GM19395 (cell line): ENCODE results near the gene ENTR1.

Experiments
- ATAC-seq: cut with Tn5 transposase; IDR thresholded peaks from one replicate; pipeline ENCODE4 v1.9.1; 2021; ENCODE audit warnings: mild to moderate bottlenecking, moderate library complexity; ENCODE audit not compliant: unreplicated experiment

Gene ENTR1

DNA sequence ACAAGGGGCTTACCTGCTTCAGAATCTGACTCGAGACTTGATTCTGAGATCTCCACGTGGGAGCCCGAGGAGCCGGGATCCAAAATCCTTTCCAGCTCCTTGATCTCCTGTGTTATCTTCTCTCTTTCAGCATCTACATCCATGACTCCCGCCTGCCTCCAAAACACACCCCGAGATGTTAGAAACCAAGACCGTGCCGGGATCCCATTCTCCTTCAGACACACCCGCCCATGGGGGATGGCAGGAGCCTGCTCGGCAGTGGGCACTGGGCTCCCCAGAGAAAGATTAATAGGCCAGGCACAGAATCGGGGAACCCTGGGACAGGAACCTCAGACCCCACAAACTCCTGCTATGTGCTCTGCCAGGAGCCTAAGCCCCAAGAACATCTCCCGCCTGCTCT lies 12.1 kb downstream of the ENTR1 start:
- ATAC-seq, result no peak

DNA sequence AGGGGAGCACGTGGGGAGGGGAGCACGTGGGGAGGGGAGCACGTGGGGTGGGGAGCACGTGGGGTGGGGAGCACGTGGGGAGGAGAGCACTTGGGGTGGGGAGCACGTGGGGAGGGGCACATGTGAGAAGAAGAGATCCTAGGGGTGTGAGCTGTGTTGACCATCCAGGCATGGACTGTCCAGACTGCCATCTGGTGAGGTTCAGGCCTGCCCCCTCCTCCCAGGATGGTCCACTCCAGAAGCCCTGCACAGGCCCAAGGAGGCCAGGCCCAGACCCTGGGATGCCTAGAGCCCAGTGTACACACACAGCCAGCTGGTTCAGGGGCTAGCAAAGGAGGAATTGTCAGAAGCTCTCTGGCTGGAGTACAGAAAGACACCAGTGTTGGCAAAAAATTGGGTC lies 12.8 kb downstream of the ENTR1 start:
- no peak for ATAC-seq

DNA sequence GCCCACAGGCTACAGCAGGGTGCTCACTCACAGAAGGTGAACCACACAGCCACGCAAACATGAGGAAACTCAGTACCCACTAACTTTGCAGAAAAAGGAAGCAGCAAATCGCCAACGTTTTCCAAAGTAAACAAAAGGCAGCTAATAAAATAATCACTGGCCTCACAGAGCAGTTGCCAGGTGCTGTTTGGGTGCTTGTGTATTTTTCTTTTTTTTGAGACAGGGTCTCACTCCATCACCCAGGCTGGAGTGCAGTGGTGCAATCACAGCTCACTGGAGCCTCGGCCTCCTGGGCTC lies 14.2 kb downstream of the ENTR1 start:
- ATAC-seq, result no peak

DNA sequence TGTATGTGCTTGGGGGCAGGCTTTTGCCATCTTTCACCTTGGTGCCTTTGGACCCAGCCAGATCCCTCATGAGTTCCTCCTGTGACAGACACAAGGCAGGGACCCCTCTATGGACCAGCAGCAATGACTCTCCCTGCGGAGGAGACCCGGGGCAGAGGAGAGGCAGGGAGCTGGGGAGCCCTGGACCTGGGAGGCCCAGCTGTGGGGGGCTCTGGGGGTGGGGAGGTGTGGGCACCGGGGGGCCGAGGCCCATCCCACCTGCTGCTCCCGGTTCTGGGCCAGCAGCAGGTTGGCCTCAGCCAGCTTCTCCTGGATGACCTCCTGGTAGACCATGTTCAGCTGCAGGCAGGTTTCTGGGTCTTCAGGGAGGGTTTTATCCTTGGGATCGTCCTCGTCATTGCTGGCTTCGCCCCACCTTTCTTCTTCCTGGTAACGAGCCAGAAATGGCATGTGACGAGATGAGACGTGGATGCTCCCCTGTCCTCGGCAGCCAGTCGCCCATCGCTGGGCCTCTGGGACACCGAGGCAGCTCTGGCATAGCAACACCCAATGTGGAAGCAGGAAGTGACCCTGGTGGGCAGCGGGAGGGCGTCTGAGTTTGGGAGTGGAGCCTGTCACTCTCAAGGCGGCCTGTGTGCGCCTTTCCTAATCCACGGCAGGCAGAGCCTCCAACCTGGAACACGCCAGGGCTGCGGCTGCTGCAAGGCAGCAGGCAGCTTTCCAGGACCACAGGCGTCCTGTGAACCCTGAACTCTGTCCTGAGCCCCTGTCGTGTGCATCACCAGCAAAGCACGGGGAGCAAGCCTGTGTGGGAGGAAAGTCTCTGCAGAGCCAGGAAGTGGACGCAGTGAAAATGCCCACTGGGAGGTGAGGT lies 14.8 kb downstream of the ENTR1 start:
- ATAC-seq, result no peak

DNA sequence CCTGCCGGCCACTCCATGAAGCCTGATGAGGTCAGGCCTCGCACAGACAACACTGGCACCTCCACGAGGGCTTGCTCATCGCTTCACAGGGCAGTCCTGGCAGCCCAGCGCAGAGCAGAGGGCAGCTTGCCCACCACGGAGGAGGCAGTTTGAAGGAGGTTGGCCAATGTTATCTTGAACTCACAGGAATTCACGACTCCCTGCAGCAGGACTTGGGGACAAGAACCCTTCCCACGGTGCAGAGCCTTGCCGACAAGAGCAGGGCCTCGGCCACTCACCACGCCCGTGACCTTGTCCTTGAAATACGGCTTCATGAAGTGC lies 15.4 kb downstream of the ENTR1 start:
- no peak for ATAC-seq

DNA sequence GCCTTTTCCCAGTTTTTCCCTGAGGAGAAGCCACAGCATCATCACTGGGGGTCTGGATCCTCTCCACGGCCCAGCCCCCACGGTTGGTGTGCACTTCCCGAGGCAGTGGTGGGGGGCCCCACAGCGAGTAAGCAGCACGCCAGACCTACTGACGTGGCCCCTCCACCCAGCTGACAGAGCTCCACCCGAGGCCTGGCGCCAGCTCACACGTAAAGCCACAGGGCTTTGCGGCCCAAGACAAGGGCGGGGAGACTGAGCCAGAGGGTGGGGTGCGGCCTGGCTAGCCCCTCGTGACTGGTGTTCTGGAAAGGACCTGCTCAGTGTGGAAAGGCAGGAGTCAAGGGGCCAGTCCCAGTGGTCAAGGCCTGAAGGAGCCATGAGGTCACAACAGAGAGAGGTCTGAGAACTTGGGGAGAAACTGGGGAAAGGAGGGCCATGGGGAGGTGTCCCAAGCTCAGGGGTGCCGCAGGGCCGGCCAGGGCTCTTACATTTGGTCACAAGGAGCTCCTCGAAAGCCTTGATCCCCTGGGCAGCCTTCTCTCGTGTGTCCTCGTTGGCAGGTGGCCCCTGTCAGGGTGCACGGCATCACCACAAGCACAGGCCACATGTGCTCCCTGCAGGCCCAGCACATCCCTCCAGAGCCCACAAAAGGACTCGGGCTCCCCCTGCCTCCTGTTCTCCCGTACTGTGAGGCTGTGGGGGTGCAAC lies 15.9 kb downstream of the ENTR1 start:
- ATAC-seq, result no peak

DNA sequence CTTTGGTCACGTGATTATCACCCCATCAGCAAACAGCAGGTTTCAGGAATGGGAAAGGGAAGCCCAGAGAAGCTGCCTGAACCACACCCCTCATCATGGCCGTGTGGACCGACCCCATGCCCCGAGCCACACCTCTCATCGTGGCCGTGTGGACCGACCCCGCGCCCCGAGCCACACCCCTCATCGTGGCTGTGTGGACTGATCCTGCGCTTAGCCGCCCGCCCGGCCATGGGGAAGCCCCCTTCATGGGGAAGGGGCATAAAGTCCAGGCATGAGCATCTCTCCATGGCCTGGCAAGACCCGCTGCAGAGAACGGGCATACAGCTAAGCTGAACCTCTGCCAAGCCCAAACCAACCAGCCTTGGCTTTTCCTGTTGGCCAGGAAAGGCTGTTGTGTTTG lies 16.9 kb downstream of the ENTR1 start:
- ATAC-seq, result no peak

DNA sequence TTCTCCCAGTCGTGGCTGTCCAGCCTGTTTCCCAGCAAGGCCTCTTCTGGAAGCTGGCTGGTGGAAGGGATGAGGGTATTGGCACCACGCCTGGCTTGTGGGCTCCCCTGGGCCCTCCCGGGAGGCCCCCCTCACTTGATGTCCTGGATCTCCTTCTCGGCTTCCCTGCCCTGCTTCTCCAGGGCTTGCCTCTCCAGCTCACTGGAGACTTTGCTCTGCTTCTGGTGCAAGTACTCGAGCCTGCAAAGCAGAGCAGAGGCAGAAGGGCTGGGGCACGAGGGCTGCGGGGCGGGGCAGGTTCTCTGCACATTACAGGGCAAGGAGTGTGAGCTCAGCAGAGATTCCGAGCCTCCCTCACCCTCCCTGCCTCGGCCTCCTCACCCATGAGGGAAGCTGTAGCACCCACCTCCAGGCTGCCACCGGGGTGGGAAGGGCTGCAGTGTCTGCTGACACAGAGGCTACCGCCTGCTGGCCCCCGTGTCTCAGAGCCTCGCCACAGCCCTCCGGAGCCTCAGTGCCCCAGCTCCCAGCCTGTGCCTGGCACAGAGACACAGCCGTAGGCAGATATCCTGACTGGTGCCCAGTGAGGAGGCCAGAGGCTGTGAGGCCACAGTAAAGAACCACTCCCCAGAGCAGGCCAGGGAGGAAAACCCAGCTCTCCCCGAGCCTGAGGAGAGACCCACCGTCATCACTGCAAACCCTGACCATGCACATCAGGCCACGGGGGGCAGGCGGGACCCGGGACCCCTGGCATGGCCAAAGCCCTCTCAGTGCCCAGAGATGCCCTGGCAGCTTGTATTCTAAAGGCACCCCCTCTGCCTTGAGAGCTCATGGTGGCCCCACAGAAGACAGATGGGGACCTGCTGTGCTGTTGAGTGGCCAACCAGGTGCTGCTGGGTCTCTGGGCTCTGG lies 17.6 kb downstream of the ENTR1 start:
- ATAC-seq, result no peak

DNA sequence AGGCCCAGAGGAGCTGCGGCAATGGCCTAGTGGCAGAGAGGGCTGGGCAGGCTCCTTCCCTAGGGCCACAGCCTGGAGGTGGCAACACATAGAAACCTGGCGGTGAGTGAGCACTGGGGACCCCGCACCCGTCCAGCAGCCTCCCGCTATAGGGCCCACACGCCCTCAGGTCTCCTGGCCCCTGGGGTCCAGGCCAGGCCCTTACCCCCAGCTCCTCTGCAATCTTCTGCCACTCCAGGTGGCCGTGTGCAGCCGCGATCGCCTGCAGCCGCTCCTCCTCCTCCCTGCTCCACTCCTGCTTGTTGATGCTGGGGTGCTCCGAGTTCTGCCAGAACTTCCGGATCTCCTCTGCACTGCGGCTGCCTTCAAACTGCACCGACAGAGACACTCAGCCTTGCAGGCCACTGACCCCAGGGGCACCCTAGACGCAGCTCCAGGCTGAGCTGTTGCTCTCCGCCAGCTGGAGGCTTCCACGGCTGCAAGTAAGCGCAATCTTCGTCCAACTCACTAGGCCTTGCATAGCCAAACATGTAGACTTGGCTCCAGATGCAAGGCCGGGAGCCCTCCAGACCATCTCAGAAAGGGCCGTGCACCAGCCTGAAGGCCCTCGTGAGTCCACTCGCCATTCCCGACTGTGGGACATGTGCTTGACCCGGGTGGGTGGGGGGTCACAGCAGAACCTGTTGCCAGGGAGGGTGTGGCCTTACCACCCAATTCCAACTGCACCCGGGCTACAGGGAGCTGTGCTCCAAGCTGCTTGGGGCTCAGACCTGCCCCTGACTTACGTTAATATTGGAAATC lies 18.5 kb downstream of the ENTR1 start:
- no peak for ATAC-seq

DNA sequence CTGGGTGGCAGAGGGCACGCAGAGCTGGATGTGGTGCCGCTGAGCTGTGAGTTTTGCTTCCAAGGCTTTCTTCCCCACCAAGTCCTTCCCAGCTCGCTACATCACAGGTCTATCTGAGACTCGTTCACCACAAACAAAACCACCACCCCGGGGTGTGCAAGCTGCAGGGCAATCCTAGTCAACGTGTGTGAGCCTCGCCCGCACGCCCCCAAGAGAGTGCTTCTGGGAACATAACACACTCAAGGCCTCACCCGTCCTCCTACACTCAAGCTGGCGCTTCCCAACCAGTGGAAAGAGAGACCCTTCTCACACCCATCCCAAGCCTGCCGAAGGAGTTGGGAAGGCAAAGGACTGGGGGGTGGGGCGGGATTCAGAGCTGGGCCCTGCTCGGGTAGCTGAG lies 21.0 kb downstream of the ENTR1 start:
- ATAC-seq, result no peak

DNA sequence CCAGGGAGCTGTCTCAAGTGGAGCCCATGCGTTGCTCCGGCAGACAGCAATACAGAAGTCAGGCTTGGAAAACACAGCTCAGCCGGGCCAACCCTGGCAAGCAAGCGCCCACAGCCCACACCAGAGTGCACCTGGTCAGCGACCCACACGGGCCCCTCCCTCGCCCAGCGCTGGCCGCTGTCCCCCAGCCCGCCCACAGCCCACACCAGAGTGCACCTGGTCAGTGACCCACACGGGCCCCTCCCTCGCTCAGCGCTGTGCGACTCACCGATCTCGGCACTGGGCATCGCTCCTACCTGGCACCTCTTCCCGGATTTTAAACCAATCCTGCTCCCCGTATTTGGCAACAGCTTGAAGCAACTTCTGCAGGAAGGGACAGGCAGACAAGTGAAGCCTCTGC lies 23.2 kb downstream of the ENTR1 start:
- no peak for ATAC-seq

DNA sequence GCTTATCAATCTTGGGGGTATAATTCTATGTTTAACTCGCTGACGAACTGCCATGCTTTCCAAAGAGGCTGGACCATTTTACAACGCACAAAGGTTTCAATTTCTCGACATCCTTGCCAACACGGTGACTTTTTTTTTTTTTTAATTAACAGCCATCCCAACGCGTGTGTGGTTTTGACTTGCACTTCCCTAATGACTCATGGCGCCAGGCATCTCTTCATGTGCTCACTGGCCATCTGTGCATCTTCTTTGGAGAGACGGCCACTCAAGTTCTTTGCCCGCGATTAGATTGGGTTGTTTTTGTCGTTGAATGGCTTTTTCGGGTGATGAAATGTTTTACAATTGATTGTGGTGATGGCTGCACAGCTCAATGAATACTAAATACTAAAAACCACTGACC lies 24.4 kb downstream of the ENTR1 start:
- no peak for ATAC-seq

DNA sequence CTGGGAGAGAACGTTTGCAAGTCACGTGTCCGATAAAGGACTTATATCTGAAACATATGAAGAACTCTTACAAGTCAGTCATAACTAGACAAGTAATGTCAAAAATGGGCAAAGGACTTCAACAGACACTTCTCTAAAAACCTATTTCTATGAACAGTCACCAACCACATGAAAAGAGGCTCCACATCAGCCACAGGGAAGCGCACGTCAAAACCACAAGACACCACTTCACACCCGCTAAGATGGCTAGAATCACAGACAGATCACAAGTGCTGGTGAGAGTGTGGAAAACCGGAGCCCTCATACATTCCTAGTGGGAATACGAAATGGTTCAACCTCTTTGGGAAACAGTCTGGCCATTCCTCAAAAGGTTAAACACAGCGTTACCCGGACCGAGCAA lies 25.4 kb downstream of the ENTR1 start:
- no peak for ATAC-seq

DNA sequence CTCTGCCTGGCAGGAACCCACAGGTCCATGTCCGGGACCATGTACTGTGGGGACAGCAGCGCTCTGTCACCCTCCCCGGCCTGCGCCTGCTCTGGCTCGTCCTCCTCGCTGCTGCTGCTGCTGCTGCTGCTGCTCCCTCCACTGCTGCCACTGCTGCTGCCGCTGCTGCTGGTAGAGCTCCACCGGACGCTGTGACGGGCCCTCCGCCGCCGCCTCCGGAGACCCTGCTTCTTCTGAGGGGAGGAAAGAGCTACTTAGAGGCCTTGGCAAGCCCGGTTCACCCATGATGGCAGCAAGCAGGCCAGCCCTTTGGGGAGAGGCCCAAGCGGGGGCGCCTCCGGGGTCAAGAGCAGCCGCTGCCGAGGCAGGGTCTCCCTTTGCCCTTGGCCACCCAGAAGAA lies 27.0 kb downstream of the ENTR1 start:
- ATAC-seq, result no peak

DNA sequence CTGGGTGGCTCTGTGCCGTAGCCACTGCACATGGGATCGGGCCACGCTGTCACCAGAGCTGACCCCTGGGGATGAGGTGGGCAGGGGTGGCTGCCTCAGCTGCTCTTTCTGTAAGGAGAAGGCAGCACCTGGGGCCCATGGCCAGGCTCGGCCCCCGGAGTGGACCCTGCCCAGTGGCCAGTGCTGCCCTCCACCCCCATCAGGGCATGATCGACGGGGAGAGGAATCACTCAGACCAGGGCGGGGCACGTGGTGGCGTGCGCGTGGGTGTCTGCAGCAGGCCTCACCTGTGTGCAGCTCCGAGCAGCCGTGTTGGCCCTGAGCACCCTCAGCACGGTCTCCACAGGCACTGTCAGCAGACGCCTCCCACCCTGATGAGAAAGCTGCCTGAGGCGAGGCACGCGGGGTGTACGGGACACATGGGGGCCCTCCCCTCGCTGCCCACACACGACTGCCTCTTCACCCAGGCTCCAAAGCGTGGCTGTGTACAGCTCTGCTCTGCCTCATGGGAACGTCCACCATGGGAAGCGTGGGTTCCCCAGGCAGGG lies 28.4 kb downstream of the ENTR1 start:
- no peak for ATAC-seq

DNA sequence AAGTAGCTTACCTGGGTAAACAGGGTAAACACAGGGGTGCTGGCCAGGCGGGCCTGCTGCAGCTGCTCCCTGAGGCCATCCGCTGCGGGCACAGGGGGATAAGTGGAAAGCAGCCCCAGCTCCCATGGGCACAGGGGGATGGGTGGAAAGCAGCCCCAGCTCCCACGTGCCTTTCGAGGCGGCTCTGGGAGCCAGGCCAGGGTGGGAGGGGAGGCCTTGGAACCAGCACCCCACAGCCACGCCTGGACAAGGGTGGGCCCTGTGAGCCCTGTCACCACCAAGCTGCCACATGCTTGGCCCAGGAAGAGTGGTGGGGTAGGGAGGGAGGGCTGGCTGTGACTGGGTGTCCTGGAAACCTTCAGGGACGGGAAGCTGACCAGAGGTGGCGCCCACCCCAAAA lies 29.1 kb downstream of the ENTR1 start:
- ATAC-seq, result no peak

DNA sequence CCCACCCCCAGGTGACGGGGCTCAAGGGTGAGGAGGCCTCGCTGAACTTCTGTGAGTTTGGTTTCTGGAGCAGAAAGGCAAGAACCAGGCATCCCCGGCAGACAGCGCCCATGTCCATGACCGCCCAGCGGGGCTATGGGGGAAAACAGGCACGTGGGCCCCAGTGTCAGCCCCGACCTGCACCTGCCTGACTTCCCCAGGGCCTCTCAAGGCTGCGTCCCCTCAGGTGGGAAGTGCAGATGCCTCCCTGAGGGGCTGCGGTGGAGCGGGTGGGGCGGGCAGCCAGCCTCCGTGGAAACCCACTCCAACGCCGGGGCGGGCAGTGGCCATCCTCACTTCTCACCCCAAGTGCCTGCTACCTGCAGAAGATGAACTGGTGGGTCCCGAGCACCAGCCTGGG lies 30.0 kb downstream of the ENTR1 start:
- no peak for ATAC-seq

DNA sequence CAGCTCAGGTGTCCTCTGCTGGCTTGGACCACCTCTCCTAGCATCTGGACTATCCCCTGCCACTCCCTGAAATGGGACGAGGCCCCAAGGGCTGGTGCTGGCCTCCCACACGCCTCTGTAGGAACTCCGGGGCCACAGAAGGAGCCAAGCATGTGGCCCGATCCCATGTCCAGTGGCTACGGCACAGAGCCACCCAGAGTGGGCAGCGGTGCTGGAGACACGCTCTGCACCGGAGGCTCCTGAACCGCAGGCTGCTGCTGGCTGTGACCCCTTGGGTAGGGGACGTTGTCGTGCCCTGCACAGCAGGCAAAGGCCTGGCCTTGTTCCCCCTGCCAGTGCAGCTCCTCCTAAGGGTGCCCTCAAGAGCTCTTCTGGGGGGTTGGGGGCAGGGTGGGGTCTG lies 30.5 kb downstream of the ENTR1 start:
- no peak for ATAC-seq

DNA sequence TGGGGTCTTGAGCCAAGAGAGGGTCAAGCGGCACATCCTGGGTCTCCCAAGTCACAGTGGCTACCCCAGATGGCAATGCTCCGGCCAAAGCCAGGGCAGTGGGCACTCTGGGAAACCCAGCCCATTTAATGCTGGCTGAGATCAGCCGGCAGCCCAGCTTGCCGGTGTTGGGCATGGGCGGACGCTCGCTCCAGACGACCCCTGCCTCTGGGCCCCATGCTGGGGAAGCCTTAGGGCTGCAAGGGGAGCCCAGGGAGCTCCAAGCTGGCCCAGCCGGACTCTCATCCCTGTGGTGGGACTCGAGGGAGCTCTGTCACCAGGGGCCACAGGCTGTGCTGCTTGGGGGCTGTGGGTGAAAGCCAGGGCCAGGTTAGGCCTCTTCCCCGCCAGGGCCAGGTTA lies 31.0 kb downstream of the ENTR1 start:
- no peak for ATAC-seq

DNA sequence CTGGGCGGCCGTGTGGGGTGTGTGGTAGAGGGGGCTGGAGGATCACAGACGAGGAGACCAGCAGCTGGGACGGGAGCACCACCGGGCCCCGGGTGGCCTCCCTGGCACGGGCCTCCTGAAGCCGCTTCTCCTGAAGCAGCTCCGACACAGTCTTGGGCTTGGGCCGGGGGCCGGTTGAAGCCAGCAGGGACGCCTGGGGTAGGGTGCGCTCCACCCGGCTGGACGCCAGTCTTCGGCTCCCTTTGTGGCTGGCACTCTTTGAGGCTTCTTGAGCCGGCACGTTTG lies 31.5 kb downstream of the ENTR1 start:
- ATAC-seq, result no peak
